GM10847 (cell line): Measurements from ENCODE around the gene RLN3.

Source experiments
- POLR2A ChIP-seq: IDR thresholded peaks from 2 replicates; pipeline ENCODE4 v1.6.1; 2011; ENCODE audit not compliant: insufficient read length; ENCODE audit errors: extremely low read depth

Gene RLN3

GRCh38 chr19:14003251-14004055 is 24.5 kb upstream of the RLN3 start:
- TF ChIP-seq POLR2A: no peak

GRCh38 chr19:14004619-14005348 is 23.2 kb upstream of the RLN3 start:
- TF ChIP-seq POLR2A: no peak

- peak; percentile 55 for TF ChIP-seq POLR2A
Measured at GRCh38 chr19:14005349-14006084, 22.4 kb upstream of the RLN3 start.

GRCh38 chr19:14006085-14006765 is 21.7 kb upstream of the RLN3 start, which contains the start of gene RFX1:
Gene RFX1 (minus strand): TSS chr19:14006320. CDS start chr19:13993843, 12,477 bp downstream.
- TF ChIP-seq POLR2A: peak; percentile 0

- peak; percentile 34 for TF ChIP-seq POLR2A
Measured at GRCh38 chr19:14006766-14007562, 21.0 kb upstream of the RLN3 start.

GRCh38 chr19:14012378-14012915 is 15.5 kb upstream of the RLN3 start:
- TF ChIP-seq POLR2A: no peak

GRCh38 chr19:14015524-14016035 is 12.4 kb upstream of the RLN3 start:
- no peak for TF ChIP-seq POLR2A

- TF ChIP-seq POLR2A: no peak
Measured at GRCh38 chr19:14019100-14019499, 8.8 kb upstream of the RLN3 start.

- no peak for TF ChIP-seq POLR2A
Measured at GRCh38 chr19:14021474-14021873, 6.5 kb upstream of the RLN3 start.

GRCh38 chr19:14022469-14022868 is 5.5 kb upstream of the RLN3 start:
- TF ChIP-seq POLR2A: no peak

GRCh38 chr19:14023404-14024235 is 4.3 kb upstream of the RLN3 start:
- no peak for TF ChIP-seq POLR2A

GRCh38 chr19:14028901-14029300 is 953 bp downstream of the RLN3 start:
- TF ChIP-seq POLR2A: no peak

GRCh38 chr19:14030997-14031718 is 3.2 kb downstream of the RLN3 start:
- TF ChIP-seq POLR2A: no peak
